HG03097 (cell line): ENCODE measurements around the gene STAMBPL1.
"Not testable (repeated sequence)": the region's sequence is repeated elsewhere in the genome, so short reads cannot be mapped to it uniquely, and the experiment has no call there.

Experiments used
- ATAC-seq: cut with Tn5 transposase; IDR thresholded peaks from one replicate; pipeline ENCODE4 v1.9.1; 2021; ENCODE audit not compliant: unreplicated experiment, low FRiP score

Gene STAMBPL1

GRCh38 chr10:88879534-88880281 is at the start of gene STAMBPL1:
STAMBPL1 (plus strand) TSS chr10:88880245; CDS start chr10:88901709, 21,464 bp downstream.
- ATAC-seq, result peak; percentile 42

- ATAC-seq, result no peak
Observed at GRCh38 chr10:88830643-88831268, 49.3 kb upstream of the STAMBPL1 start.

GRCh38 chr10:88831709-88832108 is 48.3 kb upstream of the STAMBPL1 start:
- no peak for ATAC-seq

- no peak for ATAC-seq
Observed at GRCh38 chr10:88832376-88832775, 47.7 kb upstream of the STAMBPL1 start.

- ATAC-seq, result no peak
Observed at GRCh38 chr10:88833156-88833555, 46.9 kb upstream of the STAMBPL1 start.

- no peak for ATAC-seq
Observed at GRCh38 chr10:88833723-88834122, 46.3 kb upstream of the STAMBPL1 start.

GRCh38 chr10:88835096-88835909 is 44.7 kb upstream of the STAMBPL1 start:
- peak; percentile 78 for ATAC-seq

GRCh38 chr10:88835910-88836221 is 44.2 kb upstream of the STAMBPL1 start:
- no peak for ATAC-seq

GRCh38 chr10:88837632-88838031 is 42.4 kb upstream of the STAMBPL1 start:
- not testable (repeated sequence) for ATAC-seq

GRCh38 chr10:88838766-88839350 is 41.2 kb upstream of the STAMBPL1 start:
- ATAC-seq, result no peak

- ATAC-seq, result no peak
Observed at GRCh38 chr10:88840104-88840503, 39.9 kb upstream of the STAMBPL1 start.

GRCh38 chr10:88840881-88841280 is 39.2 kb upstream of the STAMBPL1 start:
- no peak for ATAC-seq

- no peak for ATAC-seq
Observed at GRCh38 chr10:88841316-88842111, 38.5 kb upstream of the STAMBPL1 start.

GRCh38 chr10:88843171-88843570 is 36.9 kb upstream of the STAMBPL1 start:
- no peak for ATAC-seq

- no peak for ATAC-seq
Observed at GRCh38 chr10:88848499-88848898, 31.5 kb upstream of the STAMBPL1 start.

- no peak for ATAC-seq
Observed at GRCh38 chr10:88849234-88849633, 30.8 kb upstream of the STAMBPL1 start.

GRCh38 chr10:88850712-88851111 is 29.3 kb upstream of the STAMBPL1 start:
- no peak for ATAC-seq

- ATAC-seq, result no peak
Observed at GRCh38 chr10:88851706-88852105, 28.3 kb upstream of the STAMBPL1 start, which contains the start of gene ANKRD22. ANKRD22 (minus strand) TSS chr10:88851844; CDS start chr10:88851607, 237 bp downstream.

- no peak for ATAC-seq
Observed at GRCh38 chr10:88852327-88852726, 27.7 kb upstream of the STAMBPL1 start.
